IMR-90 (cell line): Measurements from ENCODE around the gene ETFB. TPM values are rescaled to one million over a fixed set of nuclear protein-coding genes. Genes with fewer than 3 reads are reported as not detected.

Source experiments
- ATAC-seq: fragments of 200-7000 bp; cut with Tn5 transposase; 2 replicates; pipeline ENCODE4 v1.9.1; 2020; ENCODE audit warnings: low read depth, mild to moderate bottlenecking, moderate library complexity
- BruUV-seq: library from RNA; stranded (reverse); fragments of 400-500 nt; replicated peaks from 2 replicates; lab custom pipeline; 2021; lab: Mats Ljungman, UMichigan
- CTCF ChIA-PET: fragments of 300-600 bp; formaldehyde crosslinking; extraction: SDS; loops from one replicate; lab custom pipeline; 2021; ENCODE audit warnings: antibody characterized with exemption; lab: Yijun Ruan, JAX
- POLR2A ChIA-PET: fragments of 300-600 bp; sonication (Branson Sonifier 250); formaldehyde crosslinking; loops from one replicate; lab custom pipeline; 2022; ENCODE audit warnings: antibody characterized with exemption; ENCODE audit not compliant: unreplicated experiment; lab: Charles Lee
- DNase-seq: peaks from one replicate; pipeline ENCODE4 v3.0.0; 2013
- H2AFZ ChIP-seq: replicated peaks from 2 replicates; pipeline ENCODE3; 2013; ENCODE audit warnings: low read length, mild to moderate bottlenecking; ENCODE audit not compliant: poor library complexity
- H2AK5ac ChIP-seq: 2 replicates; pipeline ENCODE4 v1.6.1; 2013; ENCODE audit warnings: low read depth, low read length, inconsistent platforms
- H2AK9ac ChIP-seq: replicated peaks from 2 replicates; pipeline ENCODE3; 2013; ENCODE audit warnings: mild to moderate bottlenecking, low read depth, low read length, moderate library complexity; ENCODE audit not compliant: poor library complexity
- H2BK120ac ChIP-seq: 2 replicates; pipeline ENCODE4 v1.6.1; 2013; ENCODE audit warnings: low read depth, low read length, inconsistent platforms
- H2BK15ac ChIP-seq: 3 replicates; pipeline ENCODE4 v1.6.1; 2013; ENCODE audit warnings: low read depth, low read length, inconsistent platforms
- H2BK20ac ChIP-seq: 2 replicates; pipeline ENCODE4 v1.6.1; 2013; ENCODE audit warnings: low read depth, mild to moderate bottlenecking, inconsistent platforms, low read length, moderate library complexity
- H2BK5ac ChIP-seq: 2 replicates; pipeline ENCODE4 v1.6.1; 2013; ENCODE audit warnings: mild to moderate bottlenecking, low read depth, low read length, inconsistent platforms; ENCODE audit not compliant: poor library complexity, severe bottlenecking
- H3K14ac ChIP-seq: replicated peaks from 2 replicates; pipeline ENCODE4 v1.6.1; 2013; ENCODE audit warnings: low read depth, low read length, inconsistent platforms
- H3K18ac ChIP-seq: 2 replicates; pipeline ENCODE4 v1.6.1; 2013; ENCODE audit warnings: low read depth, low read length, control low read depth
- H3K23ac ChIP-seq: 2 replicates; pipeline ENCODE4 v1.6.1; 2013; ENCODE audit warnings: low read depth, low read length, inconsistent platforms
- H3K27ac ChIP-seq: 2 replicates; pipeline ENCODE4 v1.5.1; 2013; ENCODE audit warnings: mild to moderate bottlenecking, control low read depth, low read length; ENCODE audit not compliant: insufficient read depth
- H3K27me3 ChIP-seq: 2 replicates; pipeline ENCODE4 v1.6.1; 2013; ENCODE audit warnings: low read length; ENCODE audit not compliant: control insufficient read depth, insufficient read depth
- H3K36me3 ChIP-seq: 2 replicates; pipeline ENCODE4 v1.6.1; 2013; ENCODE audit warnings: low read length, mixed read lengths; ENCODE audit not compliant: control insufficient read depth, insufficient read depth
- H3K4ac ChIP-seq: 2 replicates; pipeline ENCODE4 v1.6.1; 2013; ENCODE audit warnings: low read depth, low read length, inconsistent platforms
- H3K4me1 ChIP-seq: 2 replicates; pipeline ENCODE4 v1.6.1; 2013; ENCODE audit warnings: low read length, mixed read lengths; ENCODE audit not compliant: control insufficient read depth, insufficient read depth
- H3K4me2 ChIP-seq: 2 replicates; pipeline ENCODE4 v1.6.1; 2013; ENCODE audit warnings: low read depth, mild to moderate bottlenecking, control low read depth, low read length, moderate library complexity
- H3K4me3 ChIP-seq: 2 replicates; pipeline ENCODE4 v1.5.1; 2013; ENCODE audit warnings: low read depth, mild to moderate bottlenecking, control low read depth, low read length, moderate library complexity; ENCODE audit not compliant: insufficient read depth
- H3K56ac ChIP-seq: 2 replicates; pipeline ENCODE4 v1.6.1; 2013; ENCODE audit warnings: low read length, inconsistent platforms; ENCODE audit not compliant: insufficient read depth; ENCODE audit errors: extremely low read depth
- H3K79me1 ChIP-seq, 2 experiments: 2 replicates each; pipeline ENCODE4 v1.6.1; 2013; ENCODE audit warnings: low read length in 2 of 2, inconsistent platforms in 1 of 2, low read depth in 1 of 2
- H3K9ac ChIP-seq: 2 replicates; pipeline ENCODE4 v1.6.1; 2013; ENCODE audit warnings: low read depth, low read length, control low read depth
- H3K9me1 ChIP-seq: 2 replicates; pipeline ENCODE4 v1.6.1; 2013; ENCODE audit warnings: low read length, inconsistent platforms; ENCODE audit not compliant: insufficient read depth
- H3K9me3 ChIP-seq: 2 replicates; pipeline ENCODE4 v1.6.1; 2013; ENCODE audit warnings: low read length; ENCODE audit not compliant: control insufficient read depth, insufficient read depth
- H4K20me1 ChIP-seq: 2 replicates; pipeline ENCODE4 v1.6.1; 2013; ENCODE audit warnings: low read length, inconsistent platforms; ENCODE audit not compliant: insufficient read depth
- H4K5ac ChIP-seq: 2 replicates; pipeline ENCODE4 v1.6.1; 2013; ENCODE audit warnings: mild to moderate bottlenecking, low read depth, low read length, control low read depth
- H4K8ac ChIP-seq, 2 experiments: 2 replicates each; pipeline ENCODE4 v1.6.1; 2013; ENCODE audit warnings: low read depth in 2 of 2, low read length in 2 of 2, control low read depth in 1 of 2, inconsistent platforms in 1 of 2
- H4K91ac ChIP-seq: 2 replicates; pipeline ENCODE4 v1.6.1; 2013; ENCODE audit warnings: low read depth, low read length, inconsistent platforms; ENCODE audit not compliant: insufficient read depth
- CHD1 ChIP-seq: IDR thresholded peaks from 2 replicates; pipeline ENCODE4 v1.6.1; 2012; ENCODE audit warnings: low read depth, low read length, improper control_type of control experiment
- FOS ChIP-seq: fragments of 150-350 bp; IDR thresholded peaks from 2 replicates; pipeline ENCODE4 v1.6.1; 2016; ENCODE audit warnings: low read depth, low read length
- NFE2L2 ChIP-seq: fragments of 150-350 bp; IDR thresholded peaks from 2 replicates; pipeline ENCODE4 v1.6.1; 2016; ENCODE audit warnings: low read depth, mild to moderate bottlenecking, low read length
- SMC3 ChIP-seq: fragments of 150-350 bp; IDR thresholded peaks from 2 replicates; pipeline ENCODE4 v1.6.1; 2016; ENCODE audit warnings: low read depth, mild to moderate bottlenecking, antibody characterized with exemption, low read length, moderate library complexity
- WGBS, 2 experiments: methylation state at CpG; one replicate each; pipeline versions ENCODE4 v1.1.5 to v1.1.7; 2013; ENCODE audit warnings: missing lambda C conversion rate in 2 of 2; ENCODE audit not compliant: insufficient read length in 1 of 2; ENCODE audit errors: extremely low coverage in 2 of 2; 5-methylcytosine and 5-hydroxymethylcytosine counted together
- dilution Hi-C: fragments of 300-500 bp; cut with HindIII; formaldehyde crosslinking; loops from one replicate; pipeline ENCODE4 v1.14.3; 2018; ENCODE audit warnings: low sequenced_read_pairs; ENCODE audit not compliant: unreplicated experiment
- in situ Hi-C: fragments of 300-500 bp; cut with MboI; formaldehyde crosslinking; loops from 3 replicates; pipeline ENCODE4 v1.14.3; 2019; ENCODE audit warnings: low sequenced_read_pairs, inconsistent platforms, mixed read lengths
- intact Hi-C: fragments of 100-400 bp; cut with micrococcal nuclease; formaldehyde crosslinking; loops from 2 replicates; pipeline ENCODE4 v1.10.0; 2022
- polyA plus RNA-seq, 3 experiments: library from polyadenylated mRNA; depleted of rRNA; stranded (reverse); fragments of >200 nt; gene quantifications; 2 replicates each; pipeline ENCODE4 v1.2.3, GENCODE V29; 2012; ENCODE audit warnings: low replicate concordance in 1 of 3
- total RNA-seq: library from RNA; depleted of rRNA; stranded (reverse); fragments of >200 nt; gene quantifications from 2 replicates; pipeline ENCODE4 v1.2.3, GENCODE V29; 2012

The ETFB gene
- total and polyA plus RNA-seq, 2 of the 4 experiments (the other 2 are of a cell fraction) = 141 to 166 TPM

DNA sequence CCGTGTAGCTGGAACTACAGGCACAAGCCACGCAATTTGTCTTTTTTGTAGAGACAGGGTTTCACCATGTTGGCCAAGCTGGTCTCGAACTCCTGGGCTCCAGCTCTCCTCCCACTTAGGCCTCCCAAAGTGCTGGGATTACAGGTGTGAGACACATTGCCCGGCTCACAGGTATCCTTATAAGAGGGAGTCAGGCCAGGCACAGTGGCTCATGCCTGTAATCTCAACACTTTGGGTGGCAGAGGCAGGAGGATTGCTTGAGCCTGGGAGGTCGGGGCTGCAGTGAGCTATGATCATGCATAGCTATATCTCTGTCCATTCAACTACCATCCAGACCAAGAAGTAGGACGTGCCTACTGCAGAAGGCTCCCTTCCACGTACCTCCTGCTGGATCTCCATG, 64.9 kb downstream of the ETFB start:
- H3K27me3 ChIP-seq = no peaks in the 10 kb centered on the region
- H3K9me1 ChIP-seq = no peaks in the 10 kb centered on the region
- H3K9me3 ChIP-seq = peaks cover 2% of the 10 kb centered on the region; the same call in 1 of the 2 replicates
- in situ Hi-C loops (no loop called here), dilution Hi-C loops (no loop called here), intact Hi-C loops (no loop called here)
- no peak overlapping the region for H3K18ac ChIP-seq
- no TSS peak for BruUV-seq
- H3K23ac ChIP-seq = no peak overlapping the region
- H3K79me1 ChIP-seq = no peaks in the 10 kb centered on the region
- no peak overlapping the region for H2BK20ac ChIP-seq
- no peak overlapping the region for H3K56ac ChIP-seq
- ATAC-seq (no peak), DNase-seq (no peak)
- no peak overlapping the region for H3K4me3 ChIP-seq
- no peak overlapping the region for H2AFZ ChIP-seq
- no peaks in the 10 kb centered on the region for H3K36me3 ChIP-seq
- H3K4me1 ChIP-seq = no peaks in the 10 kb centered on the region
- no peak overlapping the region for H4K8ac ChIP-seq
- no peak overlapping the region for H3K4me2 ChIP-seq
- WGBS, 2 experiments = 38% methylated on average over 4 of the region's 7 CpGs; no CpG with 5 or more reads in 1 of the 2 experiments
- no peak for TF ChIP-seq FOS
- no peak for TF ChIP-seq CHD1
- TF ChIP-seq NFE2L2 = no peak
- no peak for TF ChIP-seq SMC3
- H3K9ac ChIP-seq = no peak overlapping the region
- no peak overlapping the region for H2AK5ac ChIP-seq
- CTCF ChIA-PET = no interaction called here
- no peak overlapping the region for H3K27ac ChIP-seq
- H2AK9ac ChIP-seq = no peak overlapping the region
- H2BK15ac ChIP-seq = no peak overlapping the region
- no peak overlapping the region for H3K4ac ChIP-seq
- H2BK120ac ChIP-seq = no peak overlapping the region
- no peaks in the 10 kb centered on the region for H4K20me1 ChIP-seq
- POLR2A ChIA-PET = no interaction called here
- no peak overlapping the region for H2BK5ac ChIP-seq
- no peak overlapping the region for H4K5ac ChIP-seq
- no peak overlapping the region for H3K14ac ChIP-seq
- no peak overlapping the region for H4K91ac ChIP-seq
